Stimulated activated CD4-positive, alpha-beta T cell treated with anti-CD3 and anti-CD28 coated beads, Interleukin-4, amount 100 ng/mL, for 1 hour (primary cell): ENCODE results near the gene DCDC2C.

Experiments used
- DNase-seq: peaks from one replicate; pipeline ENCODE4 v3.0.0-alpha.2; 2020

The DCDC2C gene

DNA sequence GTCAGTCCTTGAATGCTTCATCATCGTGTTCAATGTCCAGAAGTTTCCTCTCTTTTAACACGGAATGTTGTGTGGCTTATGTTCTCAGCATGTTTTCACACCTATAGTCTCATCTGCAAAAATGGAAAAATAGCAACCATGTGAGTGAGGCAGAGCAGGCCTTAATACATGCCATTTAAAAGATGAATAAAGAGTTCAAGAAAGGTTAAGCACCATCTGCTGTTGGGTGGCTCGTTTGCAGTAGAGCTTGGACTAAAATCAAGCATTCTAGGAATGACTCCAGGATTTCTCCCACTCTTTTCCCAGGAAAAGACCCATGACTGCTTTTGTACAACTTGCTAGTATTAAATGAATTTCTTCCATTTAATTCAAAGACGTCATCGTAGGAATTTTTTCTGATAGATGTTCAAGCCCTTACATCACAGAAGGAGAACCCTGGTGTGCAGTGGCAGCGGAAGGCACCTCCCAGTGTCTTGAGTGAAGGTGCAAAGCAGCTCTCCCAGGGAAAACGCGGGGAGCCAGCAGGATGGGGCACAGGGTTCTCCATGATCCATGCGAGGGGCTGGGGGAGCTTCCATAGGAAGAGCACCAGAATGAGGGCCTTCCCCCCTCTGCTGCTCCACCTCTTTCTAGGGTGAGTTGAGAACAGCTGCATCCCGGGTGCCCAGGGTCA lies 9.6 kb downstream of the DCDC2C start:
- DNase-seq: no peak

DNA sequence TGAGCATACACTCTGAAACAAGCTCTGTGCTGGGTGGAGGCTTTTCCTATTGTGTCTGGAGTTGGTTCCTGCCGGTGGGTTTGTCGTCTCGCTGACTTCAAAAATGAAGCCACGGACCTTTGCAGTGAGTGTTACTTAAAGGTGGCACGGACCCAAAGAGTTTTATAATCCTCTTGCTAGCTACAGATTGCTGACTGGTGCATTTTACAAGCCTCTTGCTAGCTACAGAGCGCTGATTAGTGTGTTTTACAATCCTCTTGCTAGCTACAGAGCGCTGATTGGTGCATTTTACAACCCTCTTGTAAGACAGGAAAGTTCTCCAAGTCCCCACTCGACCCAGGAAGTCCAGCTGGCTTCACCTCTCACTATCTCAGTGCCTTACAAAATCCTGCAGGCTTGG lies 15.3 kb downstream of the DCDC2C start:
- DNase-seq: no peak

DNA sequence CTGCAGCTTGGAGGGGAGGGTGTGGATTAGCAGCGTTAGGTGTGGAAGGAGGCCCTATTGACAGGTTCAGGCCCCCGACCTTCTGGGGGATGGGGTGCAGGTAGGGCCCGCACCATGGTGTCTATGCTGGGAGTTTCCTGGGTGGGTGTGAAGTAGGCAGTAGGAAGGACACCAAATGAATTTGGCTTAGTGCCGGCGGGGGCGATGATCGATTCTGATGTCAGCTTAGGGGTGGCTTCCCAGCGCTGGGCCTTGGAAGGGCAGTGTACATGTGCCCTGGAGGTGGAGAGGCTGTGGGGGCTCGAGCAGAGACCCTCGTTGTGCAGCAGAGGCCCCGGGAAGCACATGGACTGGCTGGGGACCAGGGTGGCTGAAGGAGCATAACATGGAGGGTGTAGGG lies 21.6 kb downstream of the DCDC2C start:
- DNase-seq: no peak

DNA sequence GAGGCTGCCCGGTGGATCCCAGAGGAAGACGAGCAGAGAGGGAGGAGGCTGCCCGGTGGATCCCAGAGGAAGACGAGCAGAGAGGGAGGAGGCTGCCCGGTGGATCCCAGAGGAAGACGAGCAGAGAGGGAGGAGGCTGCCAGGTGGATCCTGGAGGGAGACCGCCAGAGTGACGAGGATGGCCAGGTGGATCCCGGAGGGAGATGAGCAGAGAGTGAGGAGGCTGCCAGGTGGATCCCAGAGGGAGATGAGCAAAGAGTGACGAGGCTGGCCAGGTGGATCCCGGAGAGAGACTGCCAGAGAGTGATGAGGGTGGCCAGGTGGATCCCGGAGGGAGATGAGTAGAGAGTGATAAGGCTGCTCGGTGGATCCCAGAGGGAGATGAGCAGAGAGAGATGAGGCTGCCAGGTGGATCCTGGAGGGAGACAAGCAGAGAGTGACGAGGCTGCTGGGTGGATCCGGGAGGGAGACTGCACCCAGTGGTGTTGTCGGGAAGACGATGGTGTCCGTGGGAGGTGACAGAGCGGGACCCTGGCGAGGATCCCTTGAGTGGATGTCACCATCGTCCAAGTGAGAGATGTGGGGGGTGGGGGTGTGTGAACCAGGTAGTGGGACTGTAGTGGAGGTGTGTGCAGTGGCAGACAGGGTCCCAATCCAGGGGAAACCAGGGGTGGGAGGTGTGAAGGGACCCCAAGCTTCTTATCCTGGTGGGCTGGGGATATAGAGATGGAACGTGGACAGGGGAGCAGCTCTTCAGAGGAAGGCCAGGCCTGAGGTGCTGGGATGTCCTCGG lies 22.3 kb downstream of the DCDC2C start:
- no peak for DNase-seq

DNA sequence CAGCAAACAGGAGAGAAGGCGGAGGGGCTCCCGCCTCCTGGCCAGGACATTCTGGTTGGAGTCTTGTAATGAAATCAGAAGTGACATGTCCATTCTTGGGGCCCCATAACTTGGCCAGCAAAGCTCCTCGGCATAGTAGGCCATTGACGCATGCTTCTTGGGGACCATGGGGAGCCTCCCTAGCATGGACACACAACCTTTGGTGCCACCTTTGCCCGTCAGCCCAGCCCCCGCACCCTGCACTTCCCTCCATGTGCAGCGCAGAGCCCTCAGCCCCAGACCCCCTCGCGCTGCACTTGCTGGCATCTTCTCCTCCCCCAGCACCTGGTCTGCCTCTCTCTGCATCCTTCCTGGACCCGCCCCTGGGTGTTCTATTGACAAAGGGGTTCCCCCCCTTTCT lies 23.1 kb downstream of the DCDC2C start:
- no peak for DNase-seq

DNA sequence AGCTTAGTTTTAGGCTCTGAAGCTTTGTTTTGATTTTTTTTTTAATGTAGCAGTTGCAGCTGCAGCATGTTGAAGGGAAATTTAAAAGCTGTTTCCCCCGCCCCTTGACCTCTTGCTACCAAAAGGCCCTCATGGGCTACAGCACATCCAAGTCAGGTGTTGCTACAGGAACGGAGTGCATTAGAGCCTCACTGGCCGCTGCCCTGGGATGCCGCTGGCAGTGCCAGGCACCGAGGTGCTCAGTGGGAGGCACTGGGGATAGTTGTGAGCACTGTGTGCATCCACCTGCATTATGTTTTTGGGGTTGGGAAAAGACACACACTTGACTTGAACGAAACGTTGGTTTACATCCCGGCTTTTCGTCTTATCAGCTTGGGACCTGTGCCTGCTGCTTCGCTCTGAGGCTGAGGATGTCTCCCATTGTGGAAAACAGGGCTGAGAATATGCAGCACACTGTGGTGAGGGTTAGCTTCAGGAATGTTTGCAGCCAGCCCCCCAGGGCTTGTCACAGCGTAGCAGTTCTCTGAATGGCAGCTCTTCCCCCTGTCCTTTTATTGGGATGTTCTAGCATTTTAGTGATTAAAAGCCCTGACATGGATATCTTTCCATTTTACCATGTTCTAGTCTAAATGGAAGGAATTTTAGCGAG lies 24.1 kb downstream of the DCDC2C start:
- DNase-seq: no peak

DNA sequence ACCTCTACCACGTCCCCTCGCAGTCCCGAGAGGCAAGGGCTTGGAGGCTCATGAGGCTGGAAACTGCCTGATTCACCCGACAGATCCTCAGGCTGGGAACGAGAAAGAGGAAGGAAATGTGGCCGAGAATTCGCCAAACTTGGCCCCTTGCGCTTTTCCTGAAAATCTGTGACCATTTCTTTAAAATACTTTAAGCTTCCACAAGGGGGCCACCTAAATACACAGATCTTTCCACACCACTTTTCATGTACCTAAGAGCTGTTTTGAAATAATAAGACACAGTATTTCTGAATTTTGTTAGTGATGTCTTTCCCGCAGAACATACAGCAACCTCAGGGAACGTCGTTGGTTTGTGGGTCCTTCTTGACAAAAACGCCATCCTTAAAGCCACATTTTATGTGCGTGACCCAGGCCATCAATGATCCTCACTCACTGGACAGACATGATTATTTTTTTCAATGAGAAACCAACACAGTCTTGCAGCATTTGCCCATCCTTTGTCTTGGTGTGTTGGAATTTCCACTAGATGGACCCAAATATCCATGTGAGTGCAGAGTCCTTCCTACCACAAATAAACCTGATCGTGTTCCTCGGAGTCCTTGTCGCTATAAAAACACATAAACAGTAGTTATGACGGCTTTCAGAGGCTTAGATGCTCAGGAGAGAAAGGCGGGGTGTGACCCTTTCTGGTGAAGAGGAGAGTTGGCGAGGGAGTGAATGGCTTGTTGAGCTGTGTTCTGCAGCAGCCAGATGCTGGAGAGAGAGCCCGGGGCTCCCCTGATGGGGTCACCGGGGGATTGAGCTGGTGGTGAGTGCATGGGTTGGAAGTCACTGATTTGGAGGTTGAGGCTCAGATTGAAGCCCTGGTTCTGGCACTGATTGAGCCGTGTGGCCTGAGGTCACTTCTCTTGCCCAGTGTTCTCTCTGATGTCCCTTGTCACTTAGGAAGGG lies 25.0 kb downstream of the DCDC2C start:
- no peak for DNase-seq

DNA sequence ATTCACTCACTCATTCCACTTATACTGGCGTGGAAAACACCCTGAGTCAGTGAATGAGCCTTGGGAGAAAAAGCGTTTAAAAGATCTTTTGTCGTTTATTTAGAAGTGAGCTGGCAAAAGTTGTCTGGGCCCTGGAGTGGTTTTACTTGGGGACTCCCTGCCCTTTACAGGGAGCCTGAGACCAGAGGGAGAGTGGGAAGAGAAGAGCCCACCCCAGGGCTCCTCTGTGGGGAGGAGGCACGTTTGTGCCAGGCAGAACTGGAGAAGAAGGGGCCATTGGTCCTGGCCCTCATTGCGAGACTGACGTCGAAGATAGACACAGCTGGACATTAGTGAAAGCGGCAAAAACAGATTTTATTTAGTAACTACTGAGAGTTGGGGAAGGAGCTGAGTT lies 25.7 kb downstream of the DCDC2C start:
- DNase-seq: no peak

DNA sequence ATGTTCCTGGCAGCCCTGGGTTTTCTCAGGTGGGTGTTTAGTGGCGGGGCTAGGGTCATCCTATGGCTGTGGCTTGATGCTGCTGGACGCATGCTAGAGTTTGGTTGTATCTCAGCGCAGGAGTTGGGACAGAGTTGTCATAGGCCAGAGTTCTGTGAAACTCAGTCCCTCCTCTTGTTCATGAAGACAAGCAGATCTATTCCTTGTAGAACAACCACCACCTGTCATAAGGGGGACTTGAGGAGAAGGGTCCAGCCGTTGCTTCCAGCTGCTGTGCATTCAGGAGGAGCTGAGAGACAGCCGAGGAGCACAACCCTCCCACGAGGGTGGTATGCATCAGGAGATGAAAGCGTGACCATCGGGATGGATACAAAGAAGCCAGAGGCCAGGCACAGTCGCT lies 26.4 kb downstream of the DCDC2C start:
- no peak for DNase-seq

DNA sequence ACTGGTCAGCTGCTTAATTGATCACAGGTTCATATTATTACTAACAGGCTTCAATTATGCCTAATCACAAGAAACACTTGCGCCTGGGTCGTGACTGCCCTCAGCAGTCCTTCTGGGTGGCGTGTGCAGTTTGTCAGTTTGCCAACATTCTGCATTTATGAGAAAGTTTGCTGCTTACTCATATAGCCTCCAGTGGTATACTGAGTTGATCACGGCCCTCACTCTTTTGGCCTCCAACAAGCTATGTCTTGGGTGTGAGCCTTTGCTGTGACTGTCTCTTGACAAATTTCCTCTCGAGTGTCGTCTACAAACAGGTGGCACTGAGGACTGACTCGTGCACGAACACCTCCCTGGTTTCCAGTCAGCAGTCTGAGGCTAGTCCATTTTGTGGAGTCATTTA lies 27.3 kb downstream of the DCDC2C start:
- DNase-seq: no peak

DNA sequence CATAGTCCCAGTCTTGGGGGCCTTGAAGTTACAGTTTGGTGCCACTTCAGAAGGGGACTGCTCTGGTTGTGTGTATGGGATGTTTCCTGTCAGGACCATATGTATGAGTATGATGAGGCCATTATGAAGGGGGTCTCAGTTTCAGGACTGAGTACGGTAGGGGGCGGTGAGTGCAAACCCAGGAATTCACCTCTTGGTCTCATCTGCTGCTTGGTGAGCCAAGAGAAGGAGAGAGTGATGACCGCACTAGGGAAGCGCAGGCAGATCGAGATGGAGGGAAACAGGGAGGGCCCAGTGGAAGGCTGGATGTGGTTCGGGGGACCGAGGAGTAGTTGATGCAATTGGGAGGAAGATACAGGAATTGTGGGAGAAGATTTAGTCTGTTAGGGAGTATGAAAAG lies 28.5 kb downstream of the DCDC2C start:
- DNase-seq: no peak

DNA sequence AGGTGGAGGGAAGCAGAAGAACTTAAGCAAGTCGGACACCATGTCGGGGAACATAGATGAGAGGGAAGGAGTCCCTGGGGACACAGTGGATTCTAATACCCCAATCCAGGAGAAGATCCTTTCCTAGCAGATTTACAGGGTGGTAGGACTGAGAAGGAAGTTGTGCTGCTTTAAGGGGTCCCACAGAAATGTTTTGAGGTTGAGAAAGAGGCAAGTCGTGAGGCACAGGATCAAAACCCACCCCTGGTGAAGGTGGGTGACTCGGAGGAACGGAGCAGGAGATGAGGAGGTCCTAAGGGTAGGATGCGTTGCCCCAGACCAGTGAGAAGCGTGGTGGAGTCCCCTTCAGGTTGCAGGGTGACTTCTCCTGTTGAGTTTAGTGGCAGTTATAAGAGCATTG lies 32.7 kb downstream of the DCDC2C start:
- DNase-seq: no peak

DNA sequence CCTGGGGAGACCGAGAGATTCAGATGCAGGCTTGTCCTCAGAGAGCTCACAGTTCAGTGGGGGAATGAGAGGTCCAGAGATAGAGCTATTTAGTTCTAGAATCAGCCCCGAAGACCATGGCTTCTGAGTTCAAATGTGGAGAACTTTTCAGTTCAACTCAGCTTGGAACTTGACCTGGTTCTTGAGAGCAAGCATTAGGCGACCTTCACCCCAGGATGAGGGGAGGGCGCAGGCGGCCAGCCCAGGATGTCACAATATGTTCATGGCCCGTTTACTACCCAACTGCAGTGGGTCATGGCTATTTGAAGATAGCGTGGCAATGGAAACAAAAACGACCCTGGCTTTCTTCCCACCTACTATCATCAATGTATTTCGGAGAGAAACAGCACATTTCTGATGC lies 33.8 kb downstream of the DCDC2C start:
- DNase-seq: no peak

DNA sequence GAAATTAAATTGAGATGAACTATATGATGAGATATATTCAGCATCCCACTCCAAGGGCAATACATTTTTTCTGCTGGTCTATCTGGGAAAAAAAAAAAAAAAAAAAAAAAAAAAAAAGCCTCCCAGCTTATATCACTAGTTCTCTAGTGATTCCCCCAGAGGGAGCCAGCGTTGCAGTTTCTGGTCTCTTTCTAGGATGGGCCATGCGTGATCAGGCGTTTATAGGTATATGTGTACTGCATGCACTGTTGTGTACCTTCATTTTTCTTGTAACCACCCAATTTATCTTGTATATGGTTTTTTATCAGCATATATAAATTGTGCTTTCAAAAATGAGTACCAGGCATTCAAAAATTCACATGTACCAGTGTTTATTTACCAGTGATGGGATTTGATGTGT lies 35.1 kb downstream of the DCDC2C start:
- no peak for DNase-seq

DNA sequence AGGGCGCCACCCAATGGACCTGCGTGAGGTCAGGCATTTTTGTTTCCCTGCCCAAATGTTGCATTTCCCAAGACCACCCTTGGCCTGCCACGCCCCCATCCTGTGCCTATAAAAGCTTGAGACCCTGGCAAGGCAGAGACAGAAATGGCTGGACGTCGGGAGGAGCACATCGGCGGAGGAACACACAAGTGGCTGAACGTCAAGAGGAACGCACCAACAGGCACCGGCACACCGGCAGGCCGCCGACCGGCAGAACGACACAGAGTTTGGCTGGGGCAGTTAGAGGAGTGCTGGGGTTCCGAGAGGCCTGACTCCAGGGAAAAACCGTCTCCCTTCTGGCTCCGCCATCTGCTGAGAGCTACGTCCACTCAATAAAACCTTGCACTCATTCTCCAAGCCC lies 35.9 kb downstream of the DCDC2C start:
- DNase-seq: no peak

DNA sequence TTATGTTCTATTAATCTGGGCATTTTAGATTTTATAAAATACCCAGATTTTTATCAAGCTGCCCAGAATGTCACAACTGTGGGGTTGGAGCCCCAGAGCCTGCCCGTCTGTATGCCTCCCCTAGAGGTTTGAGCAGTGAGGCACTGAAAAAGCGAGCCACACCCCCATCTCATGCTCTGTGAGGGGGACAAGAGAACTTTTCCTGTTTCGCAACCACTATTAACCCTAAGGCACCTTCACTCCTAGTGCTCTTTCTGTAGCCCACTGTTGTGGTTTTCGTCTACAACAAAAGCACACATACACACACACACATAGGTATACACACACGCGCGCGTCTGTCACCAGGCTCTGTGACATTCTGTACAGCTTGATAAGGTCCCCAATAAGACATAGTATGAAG lies 38.0 kb downstream of the DCDC2C start:
- no peak for DNase-seq

DNA sequence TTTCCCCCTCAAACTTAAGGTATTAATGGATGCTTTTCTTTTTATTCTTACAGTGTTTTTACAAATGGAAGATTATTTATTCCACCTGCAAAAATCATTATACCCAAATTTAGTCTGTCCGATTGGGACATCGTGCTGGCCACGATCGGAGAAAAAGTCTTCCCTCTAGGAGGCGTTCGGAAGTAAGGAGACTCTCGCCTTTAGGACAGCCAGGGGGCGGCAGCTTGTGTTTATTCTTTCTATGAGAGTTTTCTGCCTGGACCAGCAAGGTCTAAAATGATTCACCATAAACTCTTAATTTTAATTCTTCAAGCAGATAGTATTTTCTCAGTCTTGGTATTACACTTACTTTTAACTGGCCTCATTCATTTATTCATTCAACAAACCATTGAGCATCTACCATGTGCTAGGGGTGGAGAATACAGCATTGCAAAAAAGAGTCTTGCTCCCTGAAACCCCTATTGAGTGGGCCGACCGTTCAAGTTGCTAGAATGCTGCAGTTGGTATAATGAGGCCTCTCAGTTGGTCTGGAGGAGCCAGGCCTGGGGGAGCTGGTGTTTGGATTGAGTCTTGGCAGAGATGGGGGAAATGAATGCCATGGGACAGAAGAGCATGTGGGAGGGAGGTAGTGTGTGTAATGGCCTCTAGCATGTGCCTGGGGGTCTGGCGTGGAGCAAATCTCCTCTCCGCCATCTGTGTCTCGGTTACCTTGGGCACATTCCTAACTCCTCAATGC lies 38.7 kb downstream of the DCDC2C start:
- DNase-seq: no peak

DNA sequence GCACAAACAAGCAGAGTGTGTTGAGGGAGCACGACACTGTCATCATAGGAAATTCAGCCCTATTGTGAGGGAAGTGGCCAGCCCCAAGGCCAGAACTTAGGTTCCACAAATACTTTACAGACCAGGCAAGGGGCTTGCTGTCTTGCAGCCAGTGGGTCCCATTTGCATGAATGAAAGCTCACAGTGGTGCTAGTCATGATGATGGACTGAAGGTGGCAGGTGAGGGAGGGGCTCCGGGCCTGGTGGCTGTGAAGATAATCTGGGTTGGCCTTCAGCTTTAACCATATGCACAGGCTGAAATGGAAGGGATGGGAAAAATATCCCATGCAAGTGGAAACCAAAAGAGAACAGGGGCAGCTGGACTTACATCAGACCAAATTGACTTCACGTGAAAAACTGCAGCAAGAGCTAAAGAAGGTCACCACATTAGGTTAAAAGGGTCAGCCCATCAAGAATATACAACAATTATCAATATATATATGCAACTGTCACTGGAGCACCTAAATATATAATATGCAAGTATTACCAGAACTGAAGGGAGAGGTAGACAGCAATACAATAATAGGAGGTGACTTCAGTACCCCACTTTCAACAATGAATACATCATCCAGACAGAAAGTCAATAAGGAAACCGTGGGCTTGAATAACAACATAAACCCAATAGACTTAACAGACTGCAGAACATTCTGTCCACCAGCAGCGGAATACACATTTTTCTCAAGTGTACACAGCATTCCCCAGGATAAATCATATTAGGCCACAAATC lies 39.6 kb downstream of the DCDC2C start:
- DNase-seq: no peak

DNA sequence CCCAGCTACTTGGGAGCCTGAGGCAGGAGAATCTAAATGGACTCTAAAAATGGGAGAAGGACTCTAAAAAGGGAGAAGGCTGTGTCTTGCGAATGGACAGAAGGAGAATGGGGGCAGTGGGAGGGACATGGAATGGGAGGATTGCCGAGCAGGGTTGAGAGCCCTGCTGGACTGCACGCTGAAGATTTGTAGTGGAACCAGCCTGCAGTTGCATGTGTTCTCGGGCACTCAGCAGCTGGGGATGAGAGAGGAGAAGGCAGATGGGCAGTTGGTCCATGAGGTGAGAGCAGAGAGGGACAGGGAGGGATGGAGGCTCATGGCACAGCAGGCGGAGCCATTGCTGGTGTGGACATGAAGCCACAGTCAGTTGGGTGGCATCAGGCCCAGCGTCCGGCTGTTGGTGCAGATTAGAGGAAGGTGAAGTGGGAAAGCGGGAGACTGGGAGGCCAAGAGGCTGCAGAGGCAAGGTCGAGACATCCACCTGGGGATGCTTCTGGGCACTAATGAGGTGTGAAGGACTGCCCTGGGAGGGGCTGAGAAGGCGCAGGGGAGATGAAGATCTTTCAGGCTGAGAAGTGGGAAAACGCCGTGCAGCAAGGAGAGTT lies 40.7 kb downstream of the DCDC2C start:
- no peak for DNase-seq

DNA sequence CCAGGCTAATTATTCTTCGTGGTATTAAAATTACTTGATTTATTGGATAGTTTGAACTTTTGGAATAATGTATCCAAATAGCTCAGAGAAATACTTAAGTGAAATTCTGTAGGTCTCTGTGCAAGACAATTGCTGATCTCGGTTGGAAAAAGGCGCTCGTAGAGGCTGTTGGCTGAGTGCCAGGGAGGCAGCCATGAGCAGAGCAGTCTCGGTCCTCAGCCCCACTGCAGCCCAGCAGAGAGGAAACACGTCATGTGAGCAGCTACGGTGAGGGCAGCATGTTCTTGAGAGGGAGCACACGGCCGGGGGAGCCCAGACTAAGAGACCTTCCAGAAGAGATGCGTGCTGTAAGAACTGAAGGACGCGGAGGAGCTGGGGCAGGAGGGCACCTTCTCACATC lies 42.5 kb downstream of the DCDC2C start:
- no peak for DNase-seq

DNA sequence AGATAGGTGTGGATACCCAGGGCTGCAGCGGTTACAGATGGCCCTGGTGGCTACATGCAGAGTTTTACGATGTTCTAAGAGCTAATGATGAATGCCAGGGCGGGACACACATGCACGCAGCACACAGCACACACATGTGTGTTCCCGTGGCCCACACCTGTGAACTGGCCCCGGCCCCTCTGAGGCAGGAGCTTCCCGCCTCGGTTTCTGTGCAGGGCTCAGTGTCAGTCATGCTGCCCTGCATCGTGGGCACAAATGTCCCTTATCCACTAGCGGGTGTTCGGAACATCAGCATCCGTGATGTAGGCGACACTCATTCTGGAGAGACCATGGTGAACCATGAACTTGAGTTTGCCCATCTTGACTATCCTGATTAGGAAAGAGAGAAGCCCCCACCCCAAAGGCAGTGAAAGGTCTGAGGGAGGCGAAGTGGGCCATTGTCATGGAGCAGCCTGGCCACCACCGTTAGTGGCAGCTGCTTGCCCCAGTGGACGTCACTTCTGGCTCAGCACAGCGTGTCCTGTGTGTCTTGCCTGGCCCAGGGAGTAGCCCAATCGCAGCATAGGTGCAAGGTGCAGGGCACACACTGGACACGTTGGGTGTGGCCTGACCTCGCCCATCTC lies 43.8 kb downstream of the DCDC2C start:
- DNase-seq: no peak
